Immature natural killer cell (primary cell): Measurements from ENCODE around the gene LIPT1. TPM values are rescaled to one million over a fixed set of nuclear protein-coding genes. Genes with fewer than 3 reads are reported as not detected.
"Not testable (repeated sequence)": the region's sequence is repeated elsewhere in the genome, so short reads cannot be mapped to it uniquely, and the experiment has no call there.

Experiments used
- DNase-seq, 3 donors: peaks; one replicate each; pipeline ENCODE4 v3.0.0; 2022; ENCODE audit warnings: mixed read lengths in 1 of 3
- H3K27ac Mint-ChIP-seq, 6 donors: one replicate each; pipeline ENCODE4 v1.8.0; 2020; ENCODE audit warnings: mixed read lengths in 6 of 6, mild to moderate bottlenecking in 5 of 6, inconsistent platforms in 4 of 6, moderate library complexity in 3 of 6
- H3K27me3 Mint-ChIP-seq, 3 donors: one replicate each; pipeline ENCODE4 v1.8.0; 2020 to 2021; ENCODE audit warnings: low read depth in 3 of 3, mild to moderate bottlenecking in 3 of 3, mixed read lengths in 3 of 3, moderate library complexity in 3 of 3, inconsistent platforms in 1 of 3
- H3K36me3 Mint-ChIP-seq, 3 donors: one replicate each; pipeline ENCODE4 v1.8.0; 2020; ENCODE audit warnings: mixed read lengths in 3 of 3, inconsistent platforms in 2 of 3, mild to moderate bottlenecking in 2 of 3
- H3K4me1 Mint-ChIP-seq, 2 donors: one replicate each; pipeline ENCODE4 v1.8.0; 2020; ENCODE audit warnings: inconsistent platforms in 2 of 2, mild to moderate bottlenecking in 2 of 2, mixed read lengths in 2 of 2, moderate library complexity in 1 of 2
- H3K4me3 Mint-ChIP-seq, 5 donors: one replicate each; pipeline ENCODE4 v1.8.0; 2020; ENCODE audit warnings: mild to moderate bottlenecking in 5 of 5, mixed read lengths in 5 of 5, inconsistent platforms in 3 of 5, moderate library complexity in 3 of 5
- H3K9me3 Mint-ChIP-seq, 6 donors: one replicate each; pipeline ENCODE4 v1.8.0; 2020; ENCODE audit warnings: mild to moderate bottlenecking in 6 of 6, mixed read lengths in 6 of 6, inconsistent platforms in 4 of 6, moderate library complexity in 3 of 6
- polyA plus RNA-seq, 3 donors: library from polyadenylated mRNA; unstranded; fragments of 300-500 nt; fragmentation: Illumina TruSeq; gene quantifications; one replicate each; pipeline ENCODE4 v1.2.3, GENCODE V29; 2021

LIPT1 gene
- polyA plus RNA-seq, 3 donors from 2014 or later = 11.6 to 21.3 (median 20.7) TPM

DNA sequence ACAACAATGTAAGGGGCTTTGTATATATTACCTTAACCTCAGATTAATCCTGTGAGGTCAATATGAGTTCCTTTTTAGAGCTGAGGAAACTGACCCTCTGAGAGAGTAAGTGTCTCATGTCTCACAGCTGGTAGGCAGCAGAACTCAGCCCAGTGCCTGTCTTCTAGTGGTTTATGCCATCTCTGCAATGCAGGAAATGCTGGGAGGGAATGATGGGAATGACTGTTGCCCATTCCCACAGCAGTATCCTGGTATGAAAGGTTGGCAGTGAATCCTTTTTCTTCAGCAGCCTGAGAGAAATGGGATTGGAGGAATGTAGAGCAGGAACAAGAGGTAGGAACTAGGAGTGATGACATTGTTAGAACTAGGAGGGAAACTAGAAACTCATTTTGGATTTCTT, 32.2 kb downstream of the LIPT1 start:
- no peak overlapping the region for H3K4me3 Mint-ChIP-seq

DNA sequence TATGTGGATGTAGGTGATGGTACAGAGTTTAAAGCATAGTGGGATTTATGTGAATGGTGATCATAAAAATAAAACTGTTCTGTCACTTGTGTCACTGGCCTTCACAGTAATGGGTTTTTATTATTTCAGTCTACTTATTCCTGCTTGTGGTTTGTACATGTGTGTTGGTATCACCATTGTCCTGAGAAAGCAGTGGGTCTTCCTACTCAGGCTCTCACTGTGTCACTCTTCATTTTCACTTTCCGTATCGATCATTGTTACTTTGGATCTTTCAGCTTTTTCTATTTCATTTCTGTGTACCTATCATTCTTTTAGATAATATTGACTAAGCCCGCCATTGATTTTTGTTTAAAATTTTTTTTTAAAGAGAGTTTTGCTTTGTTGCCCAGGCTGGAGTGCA, 33.6 kb downstream of the LIPT1 start:
- H3K9me3 Mint-ChIP-seq = no peaks in the 10 kb centered on the region
- H3K36me3 Mint-ChIP-seq = peaks cover 14 to 37% (median 21%) of the 10 kb centered on the region in 3 donors
- H3K27me3 Mint-ChIP-seq = peaks cover 0 to 2% (median 0%) of the 10 kb centered on the region in 3 donors
- H3K27ac Mint-ChIP-seq = no peak overlapping the region
- H3K4me3 Mint-ChIP-seq = no peak overlapping the region
- peaks cover 8 to 42% of the 10 kb centered on the region in 2 donors for H3K4me1 Mint-ChIP-seq
- DNase-seq = no peak

More for the DNA sequence above, 32.2 kb downstream of the LIPT1 start:
- no peak for DNase-seq
- no peaks in the 10 kb centered on the region for H3K9me3 Mint-ChIP-seq
- H3K4me1 Mint-ChIP-seq = peaks cover 11 to 50% of the 10 kb centered on the region in 2 donors
- H3K27me3 Mint-ChIP-seq = peaks cover 0 to 2% (median 0%) of the 10 kb centered on the region in 3 donors
- H3K36me3 Mint-ChIP-seq = peaks cover 9 to 26% (median 16%) of the 10 kb centered on the region in 3 donors
- H3K27ac Mint-ChIP-seq = no peak overlapping the region

DNA sequence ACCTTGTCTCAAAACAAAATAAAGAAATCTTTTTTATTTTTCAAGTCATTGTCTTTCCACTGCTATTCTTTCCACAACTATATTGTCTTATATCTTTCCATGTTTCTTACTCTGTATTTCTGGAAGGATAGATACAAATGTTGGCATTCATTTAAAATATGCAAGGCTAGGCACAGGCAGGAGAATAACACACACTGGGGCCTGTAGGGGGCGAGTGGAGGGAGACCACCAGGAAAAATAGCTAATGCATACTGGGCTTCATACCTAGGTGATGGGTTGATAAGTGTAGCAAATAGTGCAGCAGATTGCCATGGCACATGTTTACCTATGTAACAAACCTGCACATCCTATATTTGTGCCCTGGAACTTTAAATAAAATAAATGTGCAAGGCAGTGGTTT, 35.8 kb downstream of the LIPT1 start:
- DNase-seq = no peak
- Mint-ChIP-seq H3K9me3 (no peaks in the 10 kb centered on the region), H3K4me1 (peaks cover 2 to 30% of the 10 kb centered on the region in 2 donors), H3K4me3 (no peak overlapping the region), H3K27me3 (peaks cover 0 to 2% (median 0%) of the 10 kb centered on the region in 3 donors), H3K27ac (peak overlapping the region in 1 of 6 donors; percentile 7), H3K36me3 (peaks cover 19 to 44% (median 25%) of the 10 kb centered on the region in 3 donors)

DNA sequence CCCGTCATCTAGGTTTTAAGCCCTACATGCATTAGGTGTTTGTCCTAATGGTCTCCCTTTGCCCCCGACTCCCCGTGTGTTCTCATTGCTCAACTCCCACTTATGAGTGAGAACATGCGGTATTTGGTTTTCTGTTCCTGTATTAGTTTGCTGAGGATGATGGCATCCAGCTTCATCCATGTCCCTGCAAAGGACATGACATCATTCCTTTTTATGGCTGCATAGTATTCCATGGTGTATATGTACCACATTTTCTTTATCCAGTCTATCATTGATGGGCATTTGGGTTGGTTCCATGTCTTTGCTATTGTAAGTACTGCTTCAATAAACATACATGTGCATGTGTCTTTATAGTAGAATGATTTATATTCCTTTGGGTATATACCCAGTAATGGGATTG, 37.6 kb downstream of the LIPT1 start:
- Mint-ChIP-seq H3K4me1 (peaks cover 2 to 30% of the 10 kb centered on the region in 2 donors), H3K36me3 (peaks cover 25 to 48% (median 30%) of the 10 kb centered on the region in 3 donors)
- not testable (repeated sequence) for H3K27ac Mint-ChIP-seq, H3K27me3 Mint-ChIP-seq, H3K9me3 Mint-ChIP-seq, DNase-seq, H3K4me3 Mint-ChIP-seq

DNA sequence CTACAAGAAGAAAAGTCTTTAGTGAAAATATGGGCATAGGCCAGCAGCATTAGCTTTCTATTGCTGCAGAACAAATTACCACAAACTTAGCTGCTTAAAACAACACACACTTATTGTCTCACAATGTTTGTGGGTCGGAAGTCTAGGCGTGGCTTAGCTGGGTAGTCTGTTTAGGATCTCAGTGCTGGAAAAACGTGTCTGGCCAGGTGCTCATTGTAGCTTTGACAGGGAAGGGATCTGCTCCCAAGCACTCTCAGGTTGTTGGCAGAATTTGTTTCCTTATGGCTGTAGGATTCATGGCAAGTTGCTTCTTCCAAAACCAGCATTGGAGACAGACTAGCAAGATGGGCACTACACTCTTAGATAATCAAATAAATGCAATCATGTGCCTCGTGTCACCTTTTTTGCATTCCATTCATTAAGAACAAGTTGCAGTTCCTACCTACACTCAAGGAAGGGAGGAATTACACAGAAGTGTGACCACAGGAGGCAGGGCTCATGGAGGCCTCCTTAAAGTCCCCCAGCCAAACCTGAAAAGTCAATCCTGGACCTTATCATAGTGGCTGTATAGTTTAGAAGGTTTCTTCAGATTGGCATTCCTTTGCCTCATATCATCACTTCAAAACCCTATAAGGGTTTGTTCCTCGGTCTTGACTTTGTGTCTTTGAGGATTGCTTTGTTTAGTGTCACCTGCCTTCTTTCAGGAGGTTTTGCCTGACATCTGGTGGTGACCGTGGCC, 43.5 kb downstream of the LIPT1 start:
- H3K4me1 Mint-ChIP-seq = no peaks in the 10 kb centered on the region
- no peak for DNase-seq
- peaks cover 9 to 20% (median 10%) of the 10 kb centered on the region in 3 donors for H3K36me3 Mint-ChIP-seq
- H3K27ac Mint-ChIP-seq = no peak overlapping the region
- H3K4me3 Mint-ChIP-seq = no peak overlapping the region
- H3K27me3 Mint-ChIP-seq = peaks cover 0 to 2% (median 0%) of the 10 kb centered on the region in 3 donors
- no peaks in the 10 kb centered on the region for H3K9me3 Mint-ChIP-seq

DNA sequence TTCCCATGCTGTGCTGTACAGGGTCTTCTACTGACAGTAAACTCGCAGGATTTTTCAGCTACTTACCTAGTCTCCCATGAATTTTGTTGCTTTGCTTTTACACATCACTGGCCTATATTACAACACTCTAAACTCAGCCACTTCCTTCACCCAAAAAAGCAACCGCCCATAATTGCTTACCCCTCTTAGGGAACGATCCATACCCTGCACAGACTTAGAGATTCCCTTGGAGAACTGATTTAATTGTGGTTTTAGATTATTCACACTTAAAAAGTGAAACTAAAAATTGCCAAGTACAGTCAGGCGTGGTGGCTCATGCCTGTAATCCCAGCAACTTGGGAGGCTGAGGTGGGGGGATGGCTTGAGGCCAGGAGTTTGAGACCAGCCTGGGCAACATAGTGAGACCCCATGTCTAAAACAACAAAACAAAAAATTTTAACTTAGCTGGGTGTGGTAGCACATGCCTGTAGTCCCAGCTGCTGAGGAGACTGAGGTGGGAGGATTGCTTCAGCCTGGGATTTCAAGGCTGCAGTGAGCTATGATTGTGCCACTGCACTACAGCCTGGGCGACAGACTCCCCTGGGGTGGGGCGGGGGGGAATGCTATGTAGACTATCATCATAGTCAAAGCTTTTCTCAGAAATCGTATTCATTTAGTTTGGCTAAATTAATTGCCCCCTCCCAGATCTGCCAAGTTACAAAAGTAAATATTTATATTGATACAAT, 45.5 kb downstream of the LIPT1 start:
- Mint-ChIP-seq H3K36me3 (peaks cover 8 to 16% (median 9%) of the 10 kb centered on the region in 3 donors), H3K27me3 (peaks cover 0 to 2% (median 2%) of the 10 kb centered on the region in 3 donors), H3K4me3 (no peak overlapping the region), H3K27ac (peak overlapping the region in 4 of 6 donors; percentile 12 to 65 (median 38)), H3K4me1 (no peaks in the 10 kb centered on the region), H3K9me3 (no peaks in the 10 kb centered on the region)
- no peak for DNase-seq

DNA sequence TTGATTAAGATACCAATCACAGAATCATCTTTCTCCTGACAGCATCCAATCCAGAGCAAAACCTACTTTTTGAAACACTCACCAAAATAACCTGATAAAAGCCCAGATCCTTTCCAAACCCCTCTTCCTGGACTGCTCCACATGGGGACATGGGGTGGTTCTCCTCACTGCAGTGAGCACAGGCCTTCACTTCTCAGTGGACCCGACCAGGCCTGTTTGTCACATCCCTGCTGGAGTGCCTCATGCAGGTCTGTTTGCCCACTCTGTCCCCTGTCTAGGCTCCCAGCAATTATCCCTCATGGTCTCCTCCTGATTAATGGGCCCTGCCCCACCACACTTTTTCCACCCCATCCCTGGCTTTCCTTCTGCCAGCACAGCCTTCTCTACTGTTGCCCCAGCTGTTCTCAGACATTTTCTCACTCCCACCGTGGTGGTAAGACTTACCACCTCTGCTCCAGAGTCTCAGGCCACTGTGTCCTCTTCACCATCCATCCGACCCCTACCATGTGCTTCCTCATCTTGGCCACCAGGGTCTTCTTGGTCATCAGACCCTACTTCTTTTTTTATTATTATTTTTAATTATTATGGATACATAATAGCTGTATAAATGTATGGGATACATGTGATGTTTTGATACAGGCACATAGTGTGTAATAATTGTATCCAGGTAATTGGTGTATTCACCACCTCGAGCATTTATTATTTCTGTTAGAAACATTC, 47.4 kb downstream of the LIPT1 start:
- Mint-ChIP-seq H3K36me3 (peaks cover 6 to 15% (median 6%) of the 10 kb centered on the region in 3 donors), H3K9me3 (peaks cover 0 to 14% (median 4%) of the 10 kb centered on the region in 6 donors), H3K4me1 (no peaks in the 10 kb centered on the region), H3K27me3 (peaks cover 0 to 2% (median 2%) of the 10 kb centered on the region in 3 donors), H3K27ac (peak overlapping the region in 3 of 6 donors; percentile 1 to 56 (median 29)), H3K4me3 (no peak overlapping the region)
- no peak for DNase-seq

DNA sequence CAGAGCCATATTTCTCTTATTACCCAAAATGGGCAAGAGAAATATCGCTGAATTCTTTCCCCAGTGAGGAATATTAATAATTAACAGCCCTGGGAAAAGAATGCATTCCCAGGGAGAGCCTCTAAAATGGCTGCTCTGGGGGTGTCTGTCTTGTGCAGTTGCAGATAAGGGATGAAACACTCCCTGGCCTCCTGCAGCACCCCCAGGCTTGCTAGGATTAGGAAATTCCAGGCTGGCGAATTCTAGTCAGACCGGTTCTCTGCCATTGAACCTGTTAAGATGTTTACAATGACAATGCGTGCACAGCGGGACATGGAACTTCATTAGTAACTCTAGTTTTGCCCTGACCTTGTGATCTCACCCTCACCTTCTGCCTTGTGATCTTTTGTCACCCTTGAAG, 50.7 kb downstream of the LIPT1 start:
- Mint-ChIP-seq H3K9me3 (peaks cover 0 to 14% (median 5%) of the 10 kb centered on the region in 6 donors), H3K27ac (no peak overlapping the region), H3K4me1 (no peaks in the 10 kb centered on the region), H3K27me3 (peaks cover 0 to 2% (median 1%) of the 10 kb centered on the region in 3 donors), H3K36me3 (peaks cover 14 to 32% (median 30%) of the 10 kb centered on the region in 3 donors), H3K4me3 (no peak overlapping the region)
- DNase-seq = no peak

Other genes starting within 250 kb of the LIPT1 start
- under 1 TPM in 2 of 3 donors, not detected in 1; 0.40 to 0.80 TPM for gene CRACDL, start 218.7 kb upstream of the LIPT1 start, polyA plus RNA-seq
- gene C2orf15, start 13.3 kb upstream of the LIPT1 start, polyA plus RNA-seq = 1 to 10 TPM in 2 of 3 donors, under 1 TPM in 1; 0.80 to 3.4 (median 2.4) TPM
- gene TSGA10, start within 50 bp of the LIPT1 start, polyA plus RNA-seq = 10 to 100 TPM in 2 of 3 donors, 1 to 10 TPM in 1; 7.9 to 15.9 (median 11.0) TPM
- gene MITD1, start 26.1 kb downstream of the LIPT1 start, polyA plus RNA-seq = 10 to 100 TPM; 29.5 to 53.3 (median 30.4) TPM
- 10 to 100 TPM; 18.0 to 20.5 (median 18.3) TPM for gene MRPL30, start 26.2 kb downstream of the LIPT1 start, polyA plus RNA-seq
- gene LYG2, start 100.7 kb downstream of the LIPT1 start, polyA plus RNA-seq = not detected
- under 1 TPM in 1 of 3 donors, not detected in 2; 0.61 TPM for gene LYG1, start 146.2 kb downstream of the LIPT1 start, polyA plus RNA-seq
- 10 to 100 TPM; 58.7 to 74.6 (median 61.4) TPM for gene TXNDC9, start 181.4 kb downstream of the LIPT1 start, polyA plus RNA-seq
- gene EIF5B, start 182.4 kb downstream of the LIPT1 start, polyA plus RNA-seq = 10 to 100 TPM in 1 of 3 donors, 1 to 10 TPM in 2; 2.8 to 14.3 (median 2.9) TPM